ENCODE results near the gene PHF11.
"Not testable (repeated sequence)": the region's sequence is repeated elsewhere in the genome, so short reads cannot be mapped to it uniquely, and the experiment has no call there.

Gene PHF11

GRCh38 chr13:49560270-49561061 is 64.7 kb downstream of the PHF11 start:
- H3K4me3 ChIP-seq (ENCODE audit: low read depth, low read length), result no peak overlapping the region
- TF ChIP-seq, protein P1, sequence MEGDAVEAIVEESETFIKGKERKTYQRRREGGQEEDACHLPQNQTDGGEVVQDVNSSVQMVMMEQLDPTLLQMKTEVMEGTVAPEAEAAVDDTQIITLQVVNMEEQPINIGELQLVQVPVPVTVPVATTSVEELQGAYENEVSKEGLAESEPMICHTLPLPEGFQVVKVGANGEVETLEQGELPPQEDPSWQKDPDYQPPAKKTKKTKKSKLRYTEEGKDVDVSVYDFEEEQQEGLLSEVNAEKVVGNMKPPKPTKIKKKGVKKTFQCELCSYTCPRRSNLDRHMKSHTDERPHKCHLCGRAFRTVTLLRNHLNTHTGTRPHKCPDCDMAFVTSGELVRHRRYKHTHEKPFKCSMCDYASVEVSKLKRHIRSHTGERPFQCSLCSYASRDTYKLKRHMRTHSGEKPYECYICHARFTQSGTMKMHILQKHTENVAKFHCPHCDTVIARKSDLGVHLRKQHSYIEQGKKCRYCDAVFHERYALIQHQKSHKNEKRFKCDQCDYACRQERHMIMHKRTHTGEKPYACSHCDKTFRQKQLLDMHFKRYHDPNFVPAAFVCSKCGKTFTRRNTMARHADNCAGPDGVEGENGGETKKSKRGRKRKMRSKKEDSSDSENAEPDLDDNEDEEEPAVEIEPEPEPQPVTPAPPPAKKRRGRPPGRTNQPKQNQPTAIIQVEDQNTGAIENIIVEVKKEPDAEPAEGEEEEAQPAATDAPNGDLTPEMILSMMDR (IDR thresholded peaks at IDR 0.05; ENCODE audit: low read depth, low read length), result peak; percentile 37; the same call in 1 of the 2 replicates

- H3K4me3 ChIP-seq (ENCODE audit: low read depth, low read length), result no peak overlapping the region
- TF ChIP-seq, protein P1 (IDR thresholded peaks at IDR 0.05; ENCODE audit: low read depth, low read length), result no peak
These were observed 65.3 kb downstream of the PHF11 start for GRCh38 chr13:49561062-49561410.

- TF ChIP-seq, protein P1 (IDR thresholded peaks at IDR 0.05; ENCODE audit: low read depth, low read length), result no peak
- no peak overlapping the region for H3K4me3 ChIP-seq (ENCODE audit: low read depth, low read length)
These were observed 67.8 kb downstream of the PHF11 start for GRCh38 chr13:49563516-49563915.

GRCh38 chr13:49565461-49565860 is 69.7 kb downstream of the PHF11 start:
- H3K4me3 ChIP-seq (ENCODE audit: low read depth, low read length), result not testable (repeated sequence)

GRCh38 chr13:49566461-49566860 is 70.7 kb downstream of the PHF11 start:
- TF ChIP-seq, protein P1 (IDR thresholded peaks at IDR 0.05; ENCODE audit: low read depth, low read length), result no peak
- H3K4me3 ChIP-seq (ENCODE audit: low read depth, low read length), result no peak overlapping the region

- no peak overlapping the region for H3K4me3 ChIP-seq (ENCODE audit: low read depth, low read length)
- TF ChIP-seq, protein P1 (IDR thresholded peaks at IDR 0.05; ENCODE audit: low read depth, low read length), result no peak
These were observed 71.7 kb downstream of the PHF11 start for GRCh38 chr13:49567491-49567890.

GRCh38 chr13:49569993-49570689 is 74.4 kb downstream of the PHF11 start:
- TF ChIP-seq, protein P1 (IDR thresholded peaks at IDR 0.05; ENCODE audit: low read depth, low read length), result no peak
- H3K4me3 ChIP-seq (ENCODE audit: low read depth, low read length), result no peak overlapping the region

All from WI38 (cell line).